CD1c-positive myeloid dendritic cell (primary cell): ENCODE measurements around the gene PCK2.
A peak's percentile ranks its signal among the peaks of the same experiment; 100 is the strongest.
"Not testable (repeated sequence)": the region's sequence is repeated elsewhere in the genome, so short reads cannot be mapped to it uniquely, and the experiment has no call there.

Experiments used
- DNase-seq: peaks from one replicate; pipeline ENCODE4 v3.0.0-alpha.2; 2016; ENCODE audit errors: extremely low spot score

PCK2 gene

DNA sequence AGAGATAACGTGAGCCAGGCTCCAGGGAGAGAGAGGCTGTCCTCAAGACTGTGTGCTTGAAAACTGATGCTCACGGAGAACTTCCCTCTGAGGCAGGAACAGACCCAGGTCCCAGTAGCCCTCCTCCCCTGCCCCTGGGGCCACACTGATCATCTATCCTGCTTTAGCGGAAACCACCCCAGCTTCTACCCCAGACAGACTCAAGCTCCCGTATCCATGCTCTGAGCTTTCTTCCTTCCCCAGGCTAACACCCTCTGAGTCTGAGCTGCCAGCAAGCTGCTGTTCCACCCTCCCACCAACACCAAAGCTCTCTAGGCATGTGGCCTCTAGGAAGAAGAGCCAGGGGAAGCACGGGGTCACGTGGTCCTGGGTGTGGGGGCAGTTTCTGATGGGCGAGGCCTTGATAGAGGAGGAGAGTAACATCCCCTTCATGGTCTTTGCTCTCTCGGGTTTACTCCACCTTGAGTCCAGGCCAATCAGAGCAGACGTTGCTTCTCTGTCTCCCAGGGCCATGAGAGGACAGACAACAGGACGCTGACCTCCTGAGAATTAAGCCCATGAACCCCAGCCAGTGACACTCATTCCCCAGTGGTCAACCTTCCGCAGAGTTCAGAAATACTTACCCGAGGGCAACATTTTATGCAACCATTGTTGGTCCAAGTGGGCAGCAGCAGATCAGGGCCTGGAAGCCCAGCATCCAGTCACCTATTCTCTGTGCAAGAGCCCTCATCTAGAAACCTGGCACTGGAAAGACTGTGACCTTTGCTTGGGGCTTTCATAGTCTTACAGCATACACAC is 1.4 kb downstream of the PCK2 start:
- DNase-seq, result peak; percentile 85

DNA sequence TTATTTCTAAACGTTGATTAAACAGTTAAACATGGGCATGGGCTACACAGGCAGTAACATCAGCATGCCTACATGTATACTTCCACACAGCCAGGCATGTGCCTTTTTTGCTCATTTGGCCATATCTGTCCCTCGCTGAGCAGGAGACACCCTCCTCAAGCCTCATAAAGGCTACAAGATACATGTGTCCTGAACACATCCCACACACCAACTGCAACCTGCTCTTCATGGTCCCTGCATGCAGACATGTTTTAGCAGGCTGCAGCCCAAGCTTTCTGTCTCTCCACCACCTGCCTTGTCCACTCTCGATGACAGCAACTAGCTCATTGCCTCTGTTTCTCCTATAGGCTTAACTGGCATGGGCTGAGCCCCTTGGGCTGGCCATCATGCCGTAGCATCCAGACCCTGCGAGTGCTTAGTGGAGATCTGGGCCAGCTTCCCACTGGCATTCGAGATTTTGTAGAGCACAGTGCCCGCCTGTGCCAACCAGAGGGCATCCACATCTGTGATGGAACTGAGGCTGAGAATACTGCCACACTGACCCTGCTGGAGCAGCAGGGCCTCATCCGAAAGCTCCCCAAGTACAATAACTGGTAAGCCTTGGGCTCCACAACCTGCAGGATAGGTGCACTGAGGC is 2.6 kb downstream of the PCK2 start:
- no peak for DNase-seq

DNA sequence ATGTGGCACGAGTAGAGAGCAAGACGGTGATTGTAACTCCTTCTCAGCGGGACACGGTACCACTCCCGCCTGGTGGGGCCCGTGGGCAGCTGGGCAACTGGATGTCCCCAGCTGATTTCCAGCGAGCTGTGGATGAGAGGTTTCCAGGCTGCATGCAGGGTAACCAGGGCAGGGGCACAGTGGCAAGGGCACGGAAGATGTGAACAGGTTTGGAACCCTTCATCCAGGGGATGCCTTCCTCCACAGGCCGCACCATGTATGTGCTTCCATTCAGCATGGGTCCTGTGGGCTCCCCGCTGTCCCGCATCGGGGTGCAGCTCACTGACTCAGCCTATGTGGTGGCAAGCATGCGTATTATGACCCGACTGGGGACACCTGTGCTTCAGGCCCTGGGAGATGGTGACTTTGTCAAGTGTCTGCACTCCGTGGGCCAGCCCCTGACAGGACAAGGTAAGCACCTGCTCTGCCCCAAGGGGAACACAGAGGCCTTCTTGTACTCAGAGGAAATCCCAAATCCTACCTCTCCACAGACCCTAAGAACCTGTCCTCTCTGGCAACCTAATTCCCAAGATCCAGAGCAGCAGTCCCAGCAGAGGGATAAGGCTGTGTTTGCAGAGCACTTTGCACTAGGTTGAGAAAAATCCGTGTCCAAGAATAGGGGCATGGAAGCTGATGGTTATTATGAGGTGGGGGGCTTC is 4.3 kb downstream of the PCK2 start:
- no peak for DNase-seq

DNA sequence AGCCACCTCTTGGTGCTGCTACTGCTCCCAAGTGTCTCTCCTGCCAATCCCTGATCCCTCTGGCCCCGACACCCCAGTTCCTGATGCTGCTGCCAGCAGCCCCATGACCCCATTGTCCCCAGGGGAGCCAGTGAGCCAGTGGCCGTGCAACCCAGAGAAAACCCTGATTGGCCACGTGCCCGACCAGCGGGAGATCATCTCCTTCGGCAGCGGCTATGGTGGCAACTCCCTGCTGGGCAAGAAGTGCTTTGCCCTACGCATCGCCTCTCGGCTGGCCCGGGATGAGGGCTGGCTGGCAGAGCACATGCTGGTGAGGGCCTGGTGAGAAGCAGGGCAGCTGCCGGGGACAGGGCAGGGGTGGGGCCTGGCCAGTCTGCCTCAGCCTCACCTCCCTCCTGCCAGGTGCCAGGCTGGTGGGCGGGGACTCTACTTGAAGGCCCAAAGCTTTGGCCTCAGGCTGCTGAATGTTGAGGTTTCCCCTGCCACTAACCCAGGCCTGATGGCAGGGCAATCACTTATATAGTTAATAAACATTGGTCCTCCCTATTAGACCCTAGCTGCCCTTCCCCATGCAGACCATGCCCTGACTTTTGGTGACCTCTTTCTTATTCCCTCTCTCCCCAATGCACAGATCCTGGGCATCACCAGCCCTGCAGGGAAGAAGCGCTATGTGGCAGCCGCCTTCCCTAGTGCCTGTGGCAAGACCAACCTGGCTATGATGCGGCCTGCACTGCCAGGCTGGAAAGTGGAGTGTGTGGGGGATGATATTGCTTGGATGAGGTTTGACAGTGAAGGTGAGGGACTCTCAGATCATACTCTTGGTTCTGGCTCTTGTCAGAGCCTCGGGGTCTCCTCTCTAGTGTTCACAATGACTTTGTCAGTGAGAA is 5.1 kb downstream of the PCK2 start:
- DNase-seq, result no peak

DNA sequence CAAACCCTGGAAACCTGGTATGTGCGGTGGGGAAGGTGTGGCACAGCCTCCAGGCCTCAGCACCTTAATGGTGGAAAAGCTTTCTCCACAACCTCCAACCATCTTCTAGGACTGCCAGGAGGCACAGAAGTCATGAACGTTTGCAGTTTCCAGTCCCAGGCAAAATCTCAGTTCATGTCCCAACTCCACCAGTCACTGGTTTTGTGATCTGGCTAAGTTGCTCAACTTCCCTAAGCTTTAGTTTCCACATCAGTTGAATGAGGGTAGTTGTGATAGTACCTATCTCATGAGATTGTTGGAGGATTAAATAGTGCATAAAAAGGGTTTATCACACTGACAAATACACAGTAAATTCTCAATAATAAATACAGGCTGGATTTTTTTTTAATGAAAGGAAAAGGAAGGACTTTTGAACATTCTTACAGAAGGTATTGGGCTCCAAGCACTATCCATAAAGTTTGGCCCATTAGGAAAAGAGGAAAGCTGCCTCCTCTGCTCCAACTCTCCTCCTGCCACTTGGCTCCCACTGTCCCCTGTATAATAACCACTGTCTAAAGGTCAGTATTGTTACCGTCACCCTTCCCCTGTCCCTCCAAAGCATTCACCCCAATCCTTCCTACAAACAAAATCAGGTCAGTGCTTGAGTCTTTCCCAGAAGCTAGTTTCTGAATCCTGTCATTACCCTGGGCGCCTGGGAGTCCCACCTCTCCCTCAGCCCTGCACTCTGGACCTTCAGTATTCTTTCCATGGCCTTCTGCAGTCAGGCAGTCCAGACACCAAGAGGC is 6.3 kb downstream of the PCK2 start:
- peak; percentile 10 for DNase-seq

DNA sequence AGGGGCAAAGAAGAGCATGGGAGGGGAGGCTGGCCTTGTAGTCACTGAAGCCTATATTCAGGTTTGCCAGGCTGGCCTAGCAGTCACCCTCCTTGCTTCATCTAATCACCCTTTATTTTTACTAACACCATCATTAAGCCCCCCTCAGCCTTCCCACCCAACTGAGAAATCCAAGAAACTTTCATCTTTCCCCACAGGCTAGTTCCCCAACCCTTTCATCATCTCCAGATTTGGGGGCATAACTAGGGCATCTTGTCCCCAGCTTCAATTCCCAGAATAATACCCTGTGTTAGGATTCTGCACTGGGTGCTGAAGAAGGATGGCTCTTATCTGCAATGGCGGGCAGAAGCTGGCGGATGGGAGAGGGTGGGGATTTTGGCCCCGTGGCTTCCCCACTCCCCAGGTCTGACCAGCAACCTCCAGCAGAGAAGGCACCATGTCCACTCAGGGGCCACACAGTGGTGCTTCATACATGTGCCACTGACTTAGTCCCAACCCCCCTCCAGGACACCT is 6.9 kb downstream of the PCK2 start:
- no peak for DNase-seq

DNA sequence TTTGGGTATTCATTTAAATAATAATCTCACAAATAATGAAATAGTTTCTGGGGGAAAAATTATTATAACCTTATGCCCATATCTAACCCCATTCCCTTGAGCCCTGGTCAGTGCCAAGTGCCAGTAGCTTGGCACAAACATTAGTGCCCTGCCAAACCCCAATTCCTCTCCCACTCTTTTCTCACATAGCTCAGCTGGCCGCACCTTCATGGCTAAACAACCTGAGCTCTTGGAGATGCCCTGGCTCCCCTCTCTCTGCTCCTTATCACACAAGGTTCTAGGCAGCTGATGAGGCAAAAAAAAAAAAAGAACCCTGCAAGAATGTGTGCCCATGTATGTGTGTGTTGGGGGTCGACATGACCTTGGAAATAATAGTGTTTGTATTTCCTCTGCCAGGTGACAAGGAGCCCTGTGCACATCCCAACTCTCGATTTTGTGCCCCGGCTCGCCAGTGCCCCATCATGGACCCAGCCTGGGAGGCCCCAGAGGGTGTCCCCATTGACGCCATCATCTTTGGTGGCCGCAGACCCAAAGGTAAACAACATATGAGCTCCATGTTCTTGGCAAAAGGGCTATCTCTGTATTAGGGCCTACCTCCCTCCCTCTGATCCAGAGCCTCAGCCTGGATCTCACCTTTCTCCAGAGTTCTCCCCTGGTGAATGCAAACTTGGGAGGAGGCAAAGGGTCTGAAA is 8.4 kb downstream of the PCK2 start:
- no peak for DNase-seq

DNA sequence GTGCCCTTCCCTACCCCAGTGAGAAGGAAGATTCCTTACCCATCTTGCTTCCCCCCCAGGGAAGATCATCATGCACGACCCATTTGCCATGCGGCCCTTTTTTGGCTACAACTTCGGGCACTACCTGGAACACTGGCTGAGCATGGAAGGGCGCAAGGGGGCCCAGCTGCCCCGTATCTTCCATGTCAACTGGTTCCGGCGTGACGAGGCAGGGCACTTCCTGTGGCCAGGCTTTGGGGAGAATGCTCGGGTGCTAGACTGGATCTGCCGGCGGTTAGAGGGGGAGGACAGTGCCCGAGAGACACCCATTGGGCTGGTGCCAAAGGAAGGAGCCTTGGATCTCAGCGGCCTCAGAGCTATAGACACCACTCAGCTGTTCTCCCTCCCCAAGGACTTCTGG is 9.3 kb downstream of the PCK2 start:
- DNase-seq, result no peak

DNA sequence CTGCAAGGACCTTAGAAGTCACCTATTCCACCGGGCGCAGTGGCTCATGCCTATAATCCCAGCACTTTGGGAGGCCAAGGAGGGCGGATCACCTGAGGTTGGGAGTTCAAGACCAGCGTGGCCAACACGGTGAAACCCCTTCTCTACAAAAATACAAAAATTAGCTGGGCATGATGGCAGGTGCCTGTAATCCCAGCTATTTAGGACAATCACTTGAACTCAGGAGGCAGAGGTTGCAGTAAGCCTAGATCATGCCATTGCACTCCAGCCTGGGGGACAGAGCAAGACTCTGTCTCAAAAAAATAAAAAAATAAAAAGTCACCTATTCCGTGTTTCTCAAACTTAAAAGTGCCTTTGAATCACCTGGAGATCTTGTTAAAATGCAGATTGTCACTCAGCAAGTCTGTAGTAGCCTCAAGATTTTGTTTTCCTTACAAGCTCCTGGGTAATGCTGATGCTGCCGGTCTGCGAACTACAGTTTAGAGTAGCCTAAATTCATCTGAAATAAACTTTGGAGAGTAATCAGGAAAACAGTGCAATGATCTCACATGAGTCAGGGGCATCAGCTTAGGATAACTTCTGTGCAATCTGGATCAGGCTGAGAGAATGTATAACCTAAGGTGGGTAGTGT is 11.6 kb downstream of the PCK2 start:
- not testable (repeated sequence) for DNase-seq

DNA sequence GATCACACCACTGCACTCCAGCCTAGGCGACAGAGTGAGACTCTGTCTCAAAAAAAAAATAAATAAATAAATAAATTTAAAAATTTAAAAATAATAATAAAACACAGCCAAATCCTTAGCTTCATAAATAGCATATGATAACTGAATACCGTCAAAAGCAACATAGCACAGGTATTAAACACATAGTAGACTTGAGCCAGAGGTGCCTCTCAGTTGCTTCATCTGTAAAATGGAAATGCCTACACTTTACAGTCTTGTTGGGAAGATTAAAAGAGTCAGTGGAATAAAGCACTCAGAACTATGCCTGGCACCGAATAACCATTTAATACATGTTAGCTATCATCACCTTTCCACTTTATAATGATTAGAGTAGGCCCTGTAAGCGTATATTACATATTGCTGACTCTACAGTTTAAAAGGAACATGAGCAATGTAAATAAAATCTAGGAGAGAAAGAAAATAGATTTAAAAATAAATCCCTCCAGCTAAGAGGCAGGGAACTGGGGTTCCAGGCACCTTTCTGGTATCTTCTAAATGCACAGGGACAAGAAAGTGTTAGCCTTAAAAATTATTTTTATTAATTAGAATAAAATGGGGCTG is 12.7 kb downstream of the PCK2 start:
- DNase-seq, result no peak

DNA sequence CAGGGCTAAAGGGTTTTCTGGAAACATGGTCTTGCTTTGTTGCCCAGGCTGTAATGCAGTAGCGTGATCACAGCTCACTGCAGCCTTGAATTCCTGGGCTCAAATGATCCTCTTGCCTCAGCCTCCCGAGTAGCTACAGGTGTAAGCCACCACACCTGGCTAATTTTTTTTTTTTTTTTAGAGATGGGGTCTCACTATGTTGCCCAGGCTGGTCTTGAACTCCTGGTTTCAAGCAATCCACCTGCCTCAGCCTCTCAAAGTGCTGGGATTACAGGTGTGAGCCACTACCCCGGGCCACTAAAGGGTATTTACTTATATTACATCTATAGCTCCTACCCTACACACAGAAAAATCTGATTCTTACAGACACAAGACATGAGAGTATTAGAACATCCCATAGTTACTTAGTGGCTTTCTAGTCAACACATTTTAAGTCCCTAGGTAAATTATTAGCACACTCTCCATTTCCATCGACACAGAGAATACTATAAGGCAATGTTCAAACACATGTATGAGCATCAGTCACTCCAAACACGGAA is 14.3 kb downstream of the PCK2 start:
- DNase-seq, result no peak

DNA sequence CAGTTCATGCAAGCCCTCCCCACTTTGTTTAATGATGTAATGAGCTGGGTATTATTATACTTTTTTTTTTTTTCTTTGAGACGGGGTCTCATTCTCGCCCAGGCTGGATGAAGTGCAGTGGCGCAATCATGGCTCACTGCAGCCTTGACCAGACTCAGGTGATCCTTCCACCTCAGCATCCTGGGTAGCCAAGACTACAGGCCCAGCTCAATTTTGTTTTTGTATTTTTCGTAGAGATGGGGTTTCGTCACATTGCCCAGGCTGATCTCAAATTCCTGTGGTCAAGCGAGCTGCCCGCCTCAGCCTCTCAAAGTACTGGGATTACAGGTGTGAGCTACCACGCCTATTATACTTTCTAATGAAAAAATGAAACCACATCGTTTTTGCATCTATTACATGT is 15.9 kb downstream of the PCK2 start:
- DNase-seq, result no peak

DNA sequence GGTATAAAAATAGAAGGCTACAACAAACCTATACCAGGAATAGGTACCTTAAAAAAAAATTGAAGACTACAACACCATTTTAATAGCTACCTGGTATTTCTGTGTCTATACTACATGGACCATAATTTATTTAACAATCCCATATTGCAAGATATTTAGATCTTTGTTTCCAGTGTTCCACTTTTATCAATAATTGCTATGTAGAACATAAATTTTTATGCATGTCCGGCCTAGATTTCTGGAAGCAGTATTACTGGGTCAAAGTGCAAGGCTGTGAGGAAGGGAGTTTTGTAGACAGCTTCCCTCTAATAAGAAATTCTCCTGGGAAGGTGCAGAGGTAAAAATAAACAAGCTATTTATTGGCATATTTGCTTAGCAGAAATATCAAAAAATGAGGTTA is 16.4 kb downstream of the PCK2 start:
- no peak for DNase-seq

DNA sequence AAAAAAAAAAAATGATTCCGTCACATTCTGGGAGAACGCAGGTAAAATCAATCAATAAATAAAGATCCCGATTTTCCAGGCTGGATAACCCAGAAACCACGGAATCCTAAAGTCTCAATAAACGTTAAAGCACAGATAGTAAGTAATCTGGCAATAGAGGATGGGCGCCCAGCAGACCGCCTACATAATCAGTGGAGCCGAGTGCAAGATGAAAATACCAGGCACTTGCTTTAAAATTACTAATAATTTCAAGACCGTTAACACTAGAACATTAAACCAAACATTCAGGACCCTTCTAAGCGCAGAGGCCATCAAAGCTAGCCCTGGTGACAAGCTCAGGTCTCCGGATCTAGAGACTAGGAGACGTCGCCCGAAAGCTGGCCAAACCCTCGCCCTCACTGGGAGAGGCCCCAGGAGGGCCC is 19.3 kb downstream of the PCK2 start:
- DNase-seq, result peak; percentile 11

DNA sequence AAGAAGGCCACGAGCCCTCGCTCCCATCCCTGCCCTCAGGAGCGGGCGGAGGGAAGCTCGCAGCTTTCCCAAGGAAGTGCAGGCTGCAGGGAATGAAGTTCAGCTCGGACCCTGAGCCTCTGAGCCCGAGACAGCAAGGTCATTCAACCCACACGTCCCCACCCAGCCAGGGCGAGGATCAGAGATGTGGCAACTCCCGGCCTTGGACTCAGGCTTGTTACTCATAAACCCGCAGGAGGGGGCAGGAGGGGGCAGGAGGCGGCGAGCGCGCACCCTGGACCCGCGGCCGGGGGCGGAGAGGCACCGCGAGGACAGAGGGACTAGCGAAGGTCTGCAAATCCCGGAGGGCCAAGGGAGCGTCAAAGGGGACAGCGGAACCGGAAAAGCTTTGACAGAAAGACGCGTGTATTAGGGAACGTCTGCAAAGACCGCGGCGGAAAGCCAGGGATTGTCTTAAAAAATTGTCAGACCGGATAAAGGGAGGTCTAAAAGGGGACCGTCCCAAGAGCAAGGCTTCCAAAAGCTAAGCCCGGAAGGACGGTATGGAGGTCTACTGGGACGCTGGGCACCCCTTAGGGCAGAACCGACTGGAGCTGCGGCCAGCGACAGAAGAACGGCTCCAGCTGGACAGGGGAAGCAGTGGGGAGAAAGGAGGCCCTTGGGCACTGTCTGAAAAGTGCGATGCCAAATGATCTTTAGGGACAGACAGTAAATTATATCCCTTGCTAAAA is 19.9 kb downstream of the PCK2 start:
- peak; percentile 96 for DNase-seq

DNA sequence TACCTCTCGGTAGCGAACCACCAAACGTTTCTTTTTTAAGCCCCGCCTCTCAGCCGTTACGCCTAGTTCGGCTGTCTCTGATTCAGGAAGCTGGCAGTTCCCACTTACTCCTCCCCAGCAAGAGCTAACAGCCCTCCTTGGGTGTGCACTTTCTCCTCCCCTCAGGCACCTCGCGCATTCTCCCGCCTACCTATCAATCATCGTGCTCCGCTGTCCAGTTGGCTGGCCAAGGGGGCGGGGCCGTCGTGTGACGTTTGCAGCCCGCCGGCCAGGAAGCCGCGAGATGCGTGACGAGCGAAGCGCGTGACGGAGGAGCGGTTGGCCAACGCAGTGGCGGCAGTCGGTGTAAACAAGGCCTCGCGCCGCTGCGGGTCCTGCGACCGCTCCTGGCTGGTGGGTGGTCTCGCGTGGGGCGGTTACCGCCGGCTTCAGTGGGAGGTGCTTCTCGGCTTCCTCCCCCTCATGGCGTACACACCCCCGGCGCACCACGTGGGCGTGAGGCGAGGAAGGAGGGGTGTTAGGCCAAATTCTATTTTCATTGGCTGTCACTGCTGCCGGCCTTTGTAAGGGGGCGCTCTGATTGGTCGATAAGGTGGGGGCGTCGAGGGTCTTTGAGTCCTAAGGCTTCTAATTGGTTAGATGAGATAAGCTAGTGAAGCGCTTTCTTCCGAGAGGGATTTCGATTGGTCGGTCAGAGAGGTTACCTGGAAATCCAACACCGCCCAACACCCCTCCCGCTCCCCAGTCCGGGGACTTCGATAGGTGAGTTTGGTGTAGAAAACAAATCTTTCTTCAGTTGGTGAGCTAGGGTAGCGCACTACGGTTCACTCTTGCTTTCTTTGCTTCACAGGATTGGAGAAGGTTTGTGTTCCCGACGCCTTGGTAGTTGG is 20.7 kb downstream of the PCK2 start, which contains the start of the genes DCAF11 and NRL:
Gene DCAF11 (plus strand): TSS at position 246 of the 890 bp plus-strand sequence. CDS start 818 bp downstream, outside the sequence.
Gene NRL (minus strand): TSS at position 418 of the 890 bp plus-strand sequence. CDS start 32,101 bp downstream, outside the sequence.
- peak; percentile 99 for DNase-seq
